HL-60/S4 treated with retinoic acid at 250 ng/mL for 4 days and 3 days (cell line): Measurements from ENCODE around the gene UBTD1.
"Not testable (repeated sequence)": the region's sequence is repeated elsewhere in the genome, so short reads cannot be mapped to it uniquely, and the experiment has no call there.

ENCODE experiments used
- in situ Hi-C: fragments of 300-500 bp; cut with MboI; formaldehyde crosslinking; loops from 2 replicates; pipeline ENCODE4 v1.7.0; 2022; ENCODE audit warnings: low sequenced_read_pairs

The UBTD1 gene

GRCh38 chr10:97537186-97537869, 38.6 kb downstream of the UBTD1 start:
- in situ Hi-C loops, result no loop called here

GRCh38 chr10:97538411-97538810, 39.7 kb downstream of the UBTD1 start:
- in situ Hi-C loops, result no loop called here

DNA sequence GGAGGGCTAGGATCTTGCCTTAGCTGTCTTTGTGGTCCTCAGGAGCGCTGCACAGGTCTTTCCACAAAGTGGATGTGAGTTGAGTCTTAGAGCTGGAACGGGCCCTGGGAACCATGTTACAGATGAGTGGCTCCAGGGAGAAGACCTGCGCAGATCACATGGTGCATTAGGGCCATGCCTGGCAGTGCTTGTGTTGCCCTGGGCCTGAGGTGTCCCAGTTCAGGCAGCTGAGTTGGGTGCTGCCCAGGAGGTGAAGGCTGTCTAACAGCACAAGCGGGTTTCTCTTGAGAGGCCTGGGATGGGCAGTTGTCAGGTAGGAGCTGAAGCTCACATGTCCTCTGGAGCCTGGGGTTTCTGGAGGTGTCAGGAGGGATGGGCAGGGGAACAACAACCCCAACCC, 40.1 kb downstream of the UBTD1 start:
- in situ Hi-C loops, result no loop called here

DNA sequence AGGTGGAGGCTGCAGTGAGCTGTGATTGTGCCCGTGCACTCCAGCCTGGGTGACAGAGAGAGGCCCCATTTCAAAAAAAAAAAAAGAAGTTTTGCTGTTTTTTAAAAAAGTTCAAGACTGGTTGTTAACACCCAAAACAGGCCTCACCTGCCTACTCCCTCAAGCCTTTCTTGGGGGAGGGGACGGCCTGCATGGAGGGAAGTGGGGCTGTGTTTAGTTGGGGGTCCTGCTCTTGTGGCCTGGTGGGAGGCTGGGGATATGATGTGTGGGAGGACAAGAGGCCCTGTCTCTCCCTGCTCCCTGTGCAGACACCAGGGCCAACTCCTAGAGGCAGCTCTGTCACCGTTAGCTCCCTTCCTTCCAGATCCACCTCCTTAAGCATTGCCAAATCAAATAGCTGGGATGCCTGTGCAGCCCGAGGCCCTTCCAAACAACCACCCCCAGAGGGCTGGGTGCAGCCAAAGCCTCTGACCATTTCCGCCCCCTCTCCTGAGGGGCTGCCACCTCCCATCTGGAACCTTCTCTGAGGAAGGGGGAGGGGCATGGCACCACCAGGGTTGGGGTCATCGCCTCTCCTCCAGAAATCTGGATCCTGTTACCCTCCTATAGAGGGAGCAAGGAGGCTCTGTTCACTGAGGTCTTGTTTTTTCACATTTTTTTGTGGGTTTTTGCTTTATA, 40.9 kb downstream of the UBTD1 start:
- in situ Hi-C loops, result no loop called here

DNA sequence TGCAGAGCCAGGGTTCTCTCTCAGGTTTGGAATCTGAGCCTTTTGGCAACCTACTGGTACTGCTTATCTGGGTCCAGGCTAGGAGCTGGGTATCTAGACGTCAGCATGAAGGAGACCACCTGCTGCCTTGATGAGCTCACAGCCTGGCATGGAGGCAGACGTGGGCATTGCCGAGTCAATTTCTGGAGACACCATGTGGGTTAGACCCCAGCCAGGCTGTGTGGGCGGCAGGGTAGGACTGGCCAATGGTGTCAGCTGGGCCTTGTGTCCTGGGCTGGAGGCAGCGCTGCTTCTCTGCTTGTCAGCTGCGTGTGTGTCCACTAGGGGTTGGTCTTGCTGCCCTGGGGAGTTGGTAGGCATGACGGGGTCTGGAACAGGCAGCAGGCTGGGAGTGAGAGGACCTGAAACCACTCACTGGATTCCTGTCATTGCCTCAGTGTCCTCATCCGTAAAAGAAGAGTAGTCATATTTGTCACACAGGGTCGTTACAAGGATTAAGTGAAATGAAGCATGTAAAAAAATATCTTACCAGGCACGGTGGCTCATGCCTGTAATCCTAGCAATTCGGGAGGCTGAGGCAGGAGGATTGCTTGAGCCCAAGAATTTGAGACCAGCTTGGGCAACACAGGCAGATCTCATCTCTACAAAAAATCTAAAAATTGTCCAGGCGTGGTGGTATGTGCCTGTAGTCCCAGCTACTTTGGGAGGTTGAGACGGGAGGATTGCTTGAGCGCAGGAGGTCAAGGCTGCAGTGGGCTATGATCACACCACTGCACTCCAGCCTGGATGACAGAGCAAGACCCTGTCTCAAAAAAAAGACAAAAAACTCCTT, 42.2 kb downstream of the UBTD1 start:
- in situ Hi-C loops, result no loop called here

GRCh38 chr10:97542169-97543024, 43.7 kb downstream of the UBTD1 start:
- in situ Hi-C loops, result no loop called here

- in situ Hi-C loops, result no loop called here
These were observed 44.4 kb downstream of the UBTD1 start for GRCh38 chr10:97543025-97543546.

GRCh38 chr10:97546456-97547270, 47.9 kb downstream of the UBTD1 start:
- in situ Hi-C loops, result no loop called here

- in situ Hi-C loops, result no loop called here
These were observed 48.5 kb downstream of the UBTD1 start for GRCh38 chr10:97547271-97547600.

DNA sequence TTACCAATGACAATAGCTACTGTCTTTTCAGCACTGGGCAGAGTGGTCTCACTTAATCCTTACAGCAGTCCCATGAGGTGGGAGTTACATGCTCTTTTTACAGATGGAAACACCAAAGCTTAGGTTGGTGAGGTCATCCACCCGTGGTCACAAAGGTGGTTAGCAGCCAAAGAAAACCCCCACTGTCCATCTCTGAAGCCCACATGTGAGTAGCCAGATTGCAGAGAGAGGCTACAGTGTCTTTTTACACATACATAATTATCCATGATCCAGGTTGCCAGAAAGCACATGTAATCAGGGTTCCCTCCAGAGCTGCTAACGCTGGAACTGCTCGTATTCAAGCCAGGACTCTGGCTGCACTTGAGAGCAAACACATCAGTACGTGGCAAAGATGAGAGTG, 49.2 kb downstream of the UBTD1 start:
- in situ Hi-C loops, result no loop called here

GRCh38 chr10:97548828-97549455, 50.2 kb downstream of the UBTD1 start:
- in situ Hi-C loops, result no loop called here

GRCh38 chr10:97549587-97550322, 51.0 kb downstream of the UBTD1 start:
- in situ Hi-C loops, result no loop called here

- in situ Hi-C loops, result no loop called here
These were observed 51.8 kb downstream of the UBTD1 start for GRCh38 chr10:97550336-97551149.

DNA sequence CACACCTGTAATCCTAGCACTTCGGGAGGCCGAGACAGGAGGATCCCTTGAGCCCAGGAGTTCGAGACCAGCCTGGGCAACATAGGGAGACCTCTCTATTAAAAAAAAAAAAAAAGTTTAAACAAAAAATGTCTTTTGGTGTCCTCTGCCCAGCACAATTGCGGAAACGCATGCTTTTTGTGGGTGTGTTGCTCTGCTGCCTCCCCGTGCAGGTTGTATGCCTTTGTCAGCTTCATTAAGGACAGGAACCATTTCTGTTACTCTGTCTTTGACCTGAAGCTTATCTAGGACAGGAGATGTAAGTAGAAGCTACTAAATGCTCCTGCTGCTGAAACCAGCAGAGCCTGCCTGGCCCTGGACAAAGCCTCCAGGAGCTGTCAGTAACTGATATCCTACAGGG, 52.5 kb downstream of the UBTD1 start:
- in situ Hi-C loops, result no loop called here

- in situ Hi-C loops, result no loop called here
These were observed 54.9 kb downstream of the UBTD1 start for GRCh38 chr10:97553575-97554031.

DNA sequence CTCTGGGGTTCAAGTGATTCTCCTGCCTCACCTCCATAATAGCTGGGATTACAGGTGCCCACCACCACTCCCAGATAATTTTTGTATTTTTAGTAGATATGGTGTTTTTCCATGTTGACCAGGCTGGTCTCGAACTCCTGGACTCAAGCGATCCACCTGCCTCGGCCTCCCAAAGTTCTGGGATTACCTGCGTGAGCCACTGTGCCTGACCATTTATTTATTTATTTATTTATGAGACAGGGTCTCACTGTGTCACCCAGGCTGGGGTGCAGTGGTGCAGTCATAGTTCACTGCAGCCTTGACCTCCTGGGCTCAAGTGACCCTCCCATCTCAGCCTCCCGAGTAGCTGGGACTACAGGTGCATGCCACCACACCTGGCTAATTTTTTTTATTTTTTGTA, 55.6 kb downstream of the UBTD1 start:
- in situ Hi-C loops, result not testable (repeated sequence)

DNA sequence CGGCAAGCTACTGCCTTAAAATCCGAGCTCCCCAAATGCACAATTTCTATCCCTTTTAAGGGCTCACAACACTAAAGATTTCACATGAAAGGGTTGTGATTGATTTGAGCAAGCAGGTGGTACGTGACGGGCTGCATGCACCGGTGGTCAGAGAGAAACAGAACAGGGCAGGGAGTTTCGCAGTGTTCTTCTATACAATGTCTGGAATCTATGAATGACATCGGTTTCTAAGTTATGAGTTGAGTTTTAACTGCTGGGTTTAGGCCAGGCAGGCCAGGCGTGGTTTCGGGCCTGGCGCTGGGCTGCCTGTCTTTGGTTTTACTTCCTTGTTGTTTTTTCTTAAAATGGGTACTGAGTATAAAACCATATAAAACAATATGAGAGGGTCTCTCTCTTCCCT, 56.8 kb downstream of the UBTD1 start:
- in situ Hi-C loops, result not testable (repeated sequence)
